Neural progenitor cell (in vitro differentiated cells): Measurements from ENCODE around the gene DGCR6L.

Experiments used
- CTCF ChIP-seq: fragments of 200-600 bp; sonication (generic); IDR thresholded peaks from 2 replicates; pipeline ENCODE4 v1.5.1; 2017; ENCODE audit warnings: antibody characterized with exemption, mild to moderate bottlenecking
- EZH2phosphoT487 ChIP-seq: fragments of 200-600 bp; sonication (generic); IDR thresholded peaks from 2 replicates; pipeline ENCODE4 v1.6.1; 2017; ENCODE audit warnings: antibody characterized with exemption

- TF ChIP-seq CTCF = no peak
- TF ChIP-seq EZH2phosphoT487 = no peak
Observed at GRCh38 chr22:20312396-20313191, 7.3 kb downstream of the DGCR6L start.
